NCI-H526 treated with DMSO at 0.1 percent for 48 hours (cell line): Measurements from ENCODE around the gene TRAPPC14.
"Not testable (repeated sequence)": the region's sequence is repeated elsewhere in the genome, so short reads cannot be mapped to it uniquely, and the experiment has no call there.

ENCODE experiments used
- DNase-seq: peaks from one replicate; lab custom pipeline; 2025; lab: John Stamatoyannopoulos, UW

Gene TRAPPC14

DNA sequence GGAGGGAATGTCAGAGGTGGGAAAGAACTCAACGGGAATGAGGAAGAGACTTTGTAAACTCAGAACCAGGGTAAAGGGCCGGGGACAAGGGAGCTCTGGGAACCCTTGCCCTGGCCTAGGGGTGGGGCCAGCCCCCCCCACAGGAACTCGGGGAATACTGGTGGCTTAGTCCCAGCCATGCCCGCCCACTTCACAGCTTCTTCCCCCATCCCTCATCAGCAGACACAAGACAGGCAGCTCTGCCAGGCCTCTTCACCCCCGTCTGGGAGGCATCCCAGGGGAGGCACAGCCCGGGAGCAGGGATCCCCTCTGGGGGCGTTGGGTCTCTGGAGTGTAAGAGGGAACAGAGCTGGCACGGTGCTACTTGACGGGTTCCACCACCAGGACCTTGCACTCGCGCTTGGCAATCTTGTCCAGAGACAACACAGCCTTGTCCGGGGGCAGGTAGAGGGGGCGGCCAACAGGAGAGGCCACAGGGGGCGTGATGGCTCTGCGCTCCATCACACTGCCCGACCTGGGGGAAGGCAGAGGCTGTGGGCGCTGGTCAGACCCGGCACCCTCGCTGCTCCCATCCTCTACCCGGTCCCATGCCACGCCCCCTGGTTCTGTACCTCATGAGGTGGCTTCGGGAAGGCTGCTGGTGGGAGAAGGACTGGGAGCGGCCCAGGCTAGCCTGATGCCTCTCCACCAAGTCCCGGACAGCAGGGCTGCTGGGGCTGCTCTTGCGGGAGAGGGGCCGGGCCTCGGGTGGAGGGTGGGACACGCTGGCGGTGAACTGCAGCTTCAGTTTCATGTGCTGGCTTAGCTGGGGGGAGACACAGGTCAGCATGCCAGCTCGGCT lies 3.7 kb downstream of the TRAPPC14 start:
- no peak for DNase-seq

DNA sequence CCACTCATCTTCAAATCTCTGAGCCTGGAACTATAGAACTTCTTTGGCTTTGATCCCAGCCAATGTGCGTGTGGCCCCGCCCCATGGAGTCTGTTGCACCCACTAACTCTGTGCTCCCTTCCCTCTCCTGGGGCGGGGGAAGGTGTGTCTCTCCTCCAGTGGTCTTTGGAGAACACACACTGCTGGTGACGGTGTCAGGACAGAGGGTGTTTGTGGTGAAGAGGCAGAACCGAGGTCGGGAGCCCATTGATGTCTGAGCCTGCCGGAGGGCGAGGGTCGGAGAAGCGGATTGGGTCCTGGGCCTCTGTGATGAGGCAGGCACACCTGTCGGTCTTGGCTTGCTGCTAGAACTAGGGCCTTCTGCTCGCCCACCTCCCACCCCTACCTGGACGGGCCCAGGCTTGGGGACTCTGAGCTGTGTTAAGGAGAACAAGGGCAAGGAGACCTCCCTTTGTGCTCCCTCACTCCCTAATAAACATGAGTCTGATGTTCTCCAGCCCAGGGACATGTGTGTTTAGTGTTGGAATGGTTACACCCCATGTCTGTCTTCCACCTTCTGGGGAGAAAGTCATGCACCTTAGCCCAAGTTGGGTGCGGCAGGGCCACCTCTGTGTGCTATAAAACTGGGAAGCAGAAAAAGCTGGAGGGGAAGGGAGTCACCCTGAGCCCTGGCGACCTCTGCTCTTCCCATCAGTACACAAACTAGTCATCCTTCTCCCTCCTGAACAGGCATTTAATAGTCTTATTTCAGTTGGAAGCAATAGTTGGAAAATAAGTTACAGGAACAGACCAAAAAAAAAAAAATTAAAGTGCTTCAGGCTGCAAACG lies 4.6 kb downstream of the TRAPPC14 start:
- no peak for DNase-seq

DNA sequence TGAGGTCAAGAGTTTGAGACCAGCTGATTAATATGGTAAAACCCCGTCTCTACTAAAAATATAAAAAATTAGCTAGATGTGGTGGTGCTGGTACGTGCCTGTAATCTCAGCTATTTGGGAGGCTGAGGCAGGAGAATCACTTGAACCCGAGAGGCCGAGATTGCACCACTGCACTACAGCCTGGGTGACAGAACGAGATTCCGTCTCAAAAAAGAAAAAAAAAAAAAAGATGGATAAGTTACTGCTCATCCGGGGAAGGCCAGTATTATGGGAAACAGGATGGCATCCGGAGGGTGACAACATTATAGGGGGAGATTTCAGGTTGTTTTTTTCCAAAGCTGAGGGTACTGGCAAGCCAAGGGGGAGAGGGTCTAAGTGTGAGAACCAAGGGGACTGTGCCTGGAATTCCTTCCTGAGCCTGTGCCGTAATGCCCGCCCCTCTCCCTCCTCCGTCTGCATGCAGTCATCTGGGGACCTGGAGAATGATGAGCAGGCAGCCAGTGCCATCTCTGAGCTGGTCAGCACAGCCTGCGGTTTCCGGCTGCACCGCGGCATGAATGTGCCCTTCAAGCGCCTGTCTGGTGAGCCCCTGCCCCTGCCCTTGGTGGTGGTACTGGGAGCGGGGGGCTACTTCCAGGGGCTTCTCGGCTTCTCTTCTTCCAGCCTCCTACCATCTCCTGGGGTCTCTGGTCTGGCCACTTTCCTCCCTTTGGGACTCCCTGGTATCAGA lies 5.4 kb downstream of the TRAPPC14 start:
- no peak for DNase-seq

- no peak for DNase-seq
Observed at GRCh38 chr7:100152404-100152803, 6.1 kb downstream of the TRAPPC14 start.

GRCh38 chr7:100148559-100149328 lies 9.8 kb downstream of the TRAPPC14 start, which contains the start of gene LAMTOR4:
Gene LAMTOR4 (plus strand): TSS chr7:100148918. CDS start chr7:100148973, 55 bp downstream.
- peak; percentile 99 for DNase-seq

- DNase-seq, result no peak
Observed at GRCh38 chr7:100148225-100148558, 10.3 kb downstream of the TRAPPC14 start.

DNA sequence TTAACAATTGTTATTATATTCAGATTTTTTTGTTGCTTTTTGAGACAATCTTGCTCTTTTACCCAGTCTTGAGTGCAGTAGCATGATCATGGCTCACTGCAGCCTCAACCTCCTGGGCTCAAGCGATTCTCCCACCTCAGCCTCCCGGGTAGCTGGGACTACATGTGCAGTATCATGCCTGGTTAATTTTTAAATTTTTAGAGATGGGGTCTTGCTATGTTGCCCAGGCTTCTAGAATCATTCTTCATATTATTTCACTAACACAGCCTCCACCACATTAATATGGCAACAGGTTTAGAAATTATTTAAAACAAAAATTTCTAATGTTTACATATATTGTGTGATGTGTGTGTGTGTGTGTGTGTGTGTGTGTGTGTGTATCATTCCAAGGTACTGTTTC lies 11.2 kb downstream of the TRAPPC14 start:
- DNase-seq, result no peak

- DNase-seq, result not testable (repeated sequence)
Observed at GRCh38 chr7:100146350-100146749, 12.2 kb downstream of the TRAPPC14 start.

- DNase-seq, result no peak
Observed at GRCh38 chr7:100142461-100142860, 16.1 kb downstream of the TRAPPC14 start.

DNA sequence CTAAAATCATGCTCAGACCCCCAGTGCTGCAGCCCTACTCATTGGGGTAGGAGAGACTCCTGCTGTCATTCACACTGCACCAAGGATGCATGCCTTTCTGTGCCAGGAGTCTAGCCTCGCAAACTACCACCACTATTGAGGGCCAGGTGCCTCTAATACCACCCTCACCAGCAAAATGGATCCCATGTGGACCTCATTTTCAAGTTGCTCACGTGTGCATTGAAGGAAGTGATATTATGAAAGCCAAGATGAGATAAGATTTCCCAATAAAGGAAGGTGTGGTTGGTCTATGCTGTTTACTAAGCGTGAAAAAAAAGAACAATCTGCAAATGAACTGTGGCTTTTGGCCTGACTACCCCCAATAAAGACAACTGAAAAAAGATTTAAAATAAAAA lies 17.0 kb downstream of the TRAPPC14 start:
- DNase-seq, result no peak

DNA sequence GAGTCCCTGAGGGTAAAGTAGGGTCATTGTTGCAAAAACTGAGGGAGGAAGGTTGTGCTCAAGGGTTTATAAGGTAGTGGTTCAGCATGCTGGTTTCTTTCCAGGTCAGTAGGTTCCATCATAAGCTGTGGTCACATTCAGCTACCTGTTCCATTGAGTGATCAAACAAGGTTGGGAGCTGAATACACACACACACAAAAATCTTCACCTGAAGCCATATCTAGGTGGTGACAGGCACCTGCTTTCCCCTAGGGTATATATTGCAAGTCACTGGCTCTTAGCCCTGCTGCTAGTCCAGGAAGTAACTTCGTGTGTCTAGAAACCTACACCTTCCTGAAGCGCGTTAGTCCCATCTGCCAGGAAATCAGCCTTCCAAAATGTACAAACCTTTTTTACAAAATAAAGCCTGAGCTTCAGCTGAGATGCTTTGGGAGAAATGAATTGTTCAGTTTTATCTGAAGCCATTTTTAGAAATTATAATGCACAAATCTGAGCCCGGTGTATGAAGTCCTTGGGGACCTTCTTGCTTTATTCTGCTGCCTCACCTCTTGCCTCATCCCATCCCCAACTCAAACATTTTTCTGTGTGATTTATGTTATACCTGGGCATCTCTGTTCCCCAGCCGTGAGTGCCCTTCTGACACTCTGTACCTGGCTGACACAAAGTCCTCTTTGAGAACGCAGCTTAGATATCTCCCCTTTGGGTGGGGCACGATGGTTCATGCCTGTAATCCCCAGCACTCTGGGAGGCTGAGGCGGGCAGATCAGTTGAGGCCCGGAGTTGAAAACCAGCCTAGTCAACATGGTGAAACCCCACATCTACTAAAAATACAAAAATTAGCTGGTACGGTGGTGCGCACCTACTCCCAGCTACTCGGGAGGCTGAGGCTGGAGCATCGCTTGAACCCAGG lies 20.4 kb downstream of the TRAPPC14 start:
- no peak for DNase-seq

DNA sequence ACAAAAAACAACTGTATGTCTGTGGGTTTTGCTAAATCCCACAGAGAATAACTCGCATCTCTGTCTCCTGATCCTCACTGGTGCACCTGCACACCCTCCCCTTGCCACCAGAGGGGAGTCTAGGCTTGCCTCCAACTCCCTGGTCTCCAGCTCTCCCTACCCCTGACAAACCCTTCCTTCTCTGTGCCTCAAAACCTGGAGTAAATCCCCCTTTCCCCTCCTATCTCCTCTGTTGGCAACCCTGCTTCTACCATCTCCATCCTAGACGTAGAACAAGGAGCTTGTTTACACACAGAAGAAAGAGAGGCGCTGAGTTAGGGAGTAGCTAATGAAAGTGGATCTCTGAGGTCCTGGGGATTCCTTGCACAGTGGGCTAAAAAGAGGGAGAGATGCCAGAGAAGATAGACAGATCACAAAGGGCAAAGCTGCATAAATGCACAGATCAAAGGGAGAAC lies 25.8 kb downstream of the TRAPPC14 start:
- peak; percentile 66 for DNase-seq

- DNase-seq, result no peak
Observed at GRCh38 chr7:100132126-100132525, 26.4 kb downstream of the TRAPPC14 start.

GRCh38 chr7:100130608-100131453 lies 27.7 kb downstream of the TRAPPC14 start:
- DNase-seq, result peak; percentile 66

- DNase-seq, result not testable (repeated sequence)
Observed at GRCh38 chr7:100130220-100130607, 28.3 kb downstream of the TRAPPC14 start.

DNA sequence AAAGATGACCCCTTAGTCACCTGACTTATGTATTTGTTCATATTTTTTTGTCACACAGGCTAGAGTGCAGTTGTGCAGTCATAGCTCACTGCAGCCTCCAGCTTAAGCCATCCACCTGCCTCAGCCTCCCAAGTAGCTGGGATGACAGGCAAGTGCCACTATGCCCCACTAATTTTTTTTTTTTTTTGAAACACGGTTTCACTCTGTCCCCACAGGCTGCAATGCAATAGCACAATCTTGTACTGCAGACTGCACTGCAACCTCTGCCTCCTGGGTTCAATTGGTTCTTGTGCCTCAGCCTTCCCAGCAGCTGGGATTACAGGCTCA lies 29.9 kb downstream of the TRAPPC14 start:
- DNase-seq, result no peak

DNA sequence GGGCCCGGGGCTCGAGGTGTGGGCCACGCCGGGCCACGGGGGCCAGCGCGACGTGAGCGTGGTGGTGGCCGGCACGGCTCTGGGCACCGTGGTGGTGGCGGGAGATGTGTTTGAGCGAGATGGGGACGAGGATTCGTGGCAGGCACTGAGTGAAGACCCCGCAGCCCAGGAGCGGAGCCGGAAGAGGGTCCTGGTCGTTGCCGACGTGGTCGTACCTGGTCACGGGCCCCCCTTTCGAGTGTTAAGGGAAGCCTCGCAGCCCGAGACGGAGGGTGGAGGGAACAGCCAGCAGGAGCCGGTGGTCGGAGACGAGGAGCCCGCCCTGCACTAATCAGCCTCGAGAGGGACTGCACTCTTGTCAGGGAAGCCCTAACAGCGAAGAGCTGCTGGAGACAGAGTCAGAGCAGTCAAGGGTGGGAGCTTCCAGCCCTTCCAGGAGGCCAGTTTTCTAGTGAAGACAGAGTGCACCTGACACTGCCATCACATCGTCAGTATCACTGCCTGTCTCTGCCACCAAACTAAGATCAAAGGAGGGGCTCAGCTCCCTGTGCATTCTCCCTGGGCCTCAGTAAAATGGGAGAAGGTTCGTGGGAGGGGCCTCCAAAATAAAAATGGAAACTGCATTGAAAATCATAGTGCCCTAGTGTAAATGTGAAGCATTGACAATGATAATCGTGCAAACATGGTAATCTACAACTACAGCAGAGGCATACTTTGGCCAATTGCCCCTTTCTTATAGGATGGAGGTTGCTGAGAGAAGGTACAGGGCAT lies 30.5 kb downstream of the TRAPPC14 start:
- DNase-seq, result no peak

DNA sequence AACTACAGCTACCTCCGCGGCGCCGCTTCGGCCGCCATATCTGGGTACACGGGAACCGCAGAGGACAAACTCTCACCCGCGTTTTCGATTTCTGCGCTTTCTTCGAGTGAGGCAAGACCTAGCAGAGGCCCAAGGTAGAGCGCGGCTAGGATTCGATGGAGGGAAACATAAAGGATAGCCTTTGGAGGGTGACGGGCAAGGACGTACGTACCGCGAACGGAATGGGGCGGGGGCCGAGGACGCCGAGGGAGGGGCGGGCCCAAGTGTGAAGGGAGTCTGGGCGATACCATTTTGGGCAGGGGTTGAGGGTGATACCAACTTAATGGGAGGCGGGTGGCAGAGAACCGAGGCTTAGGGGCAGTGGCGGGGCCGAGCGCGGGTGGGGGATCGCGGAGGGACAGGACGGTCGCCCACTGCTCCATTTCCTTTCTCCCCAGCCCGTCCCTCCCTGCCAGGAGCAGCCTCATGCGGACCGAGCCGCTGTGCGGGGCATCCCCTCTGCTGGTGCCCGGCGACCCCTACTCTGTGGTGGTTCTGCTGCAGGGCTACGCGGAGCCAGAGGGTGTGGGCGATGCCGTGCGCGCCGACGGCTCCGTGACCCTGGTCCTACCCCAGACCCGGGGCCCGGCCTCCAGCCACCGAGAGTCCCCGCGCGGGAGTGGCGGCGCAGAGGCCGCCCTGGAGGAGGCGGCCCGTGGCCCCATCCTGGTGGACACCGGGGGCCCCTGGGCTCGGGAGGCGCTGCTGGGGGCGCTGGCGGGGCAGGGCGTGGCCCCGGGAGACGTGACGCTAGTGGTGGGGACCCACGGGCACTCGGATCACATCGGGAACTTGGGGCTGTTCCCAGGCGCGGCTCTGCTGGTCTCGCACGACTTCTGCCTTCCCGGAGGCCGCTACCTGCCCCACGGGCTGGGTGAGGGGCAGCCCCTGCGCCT lies 31.3 kb downstream of the TRAPPC14 start, which contains the start of gene MBLAC1:
Gene MBLAC1, plus strand, starts transcription at position 37 of the 935 bp plus-strand sequence. Its CDS starts 429 bp downstream, at position 466.
- DNase-seq, result peak; percentile 87
